OCI-LY7 (cell line): Measurements from ENCODE around the gene GLYATL1B.

Experiments
- CTCF ChIP-seq: fragments of 200-600 bp; sonication (generic); conservative IDR thresholded peaks from 2 replicates; pipeline ENCODE4 v1.5.1; 2014; ENCODE audit warnings: mild to moderate bottlenecking, antibody characterized with exemption, low read length, moderate library complexity, mixed read lengths
- EZH2phosphoT487 ChIP-seq: fragments of 200-600 bp; sonication (generic); IDR thresholded peaks from 2 replicates; pipeline ENCODE4 v1.6.1; 2018; ENCODE audit warnings: low read depth, borderline replicate concordance, mild to moderate bottlenecking, mixed run types, antibody characterized with exemption, low read length, moderate library complexity, mixed read lengths

- TF ChIP-seq CTCF: no peak
- no peak for TF ChIP-seq EZH2phosphoT487
Measured at GRCh38 chr11:59144096-59144495, 58.0 kb downstream of the GLYATL1B start.
